Stomach (tissue), 4 donors: Measurements from ENCODE around the gene KIF18A.

Source experiments
- CTCF ChIP-seq, 7 experiments: fragments of 450-650 bp in 4 of 7; fragments of 200-600 bp in 3 of 7; sonication (generic) in 3 of 7; IDR thresholded peaks; one replicate each; pipeline ENCODE4 v1.5.1; 2016 to 2019; ENCODE audit warnings: antibody characterized with exemption in 7 of 7, control low read depth in 2 of 7, mild to moderate bottlenecking in 1 of 7
- POLR2A ChIP-seq, 4 donors: fragments of 450-650 bp; IDR thresholded peaks; one replicate each; pipeline ENCODE4 v1.6.1; 2016; ENCODE audit warnings: antibody characterized with exemption in 4 of 4, control low read depth in 2 of 4, mild to moderate bottlenecking in 1 of 4, moderate library complexity in 1 of 4

- TF ChIP-seq CTCF (IDR thresholded peaks at IDR 0.05) = no peak
- TF ChIP-seq POLR2A (IDR thresholded peaks at IDR 0.05) = no peak
These were observed 109.4 kb downstream of the KIF18A start for GRCh38 chr11:27998552-27998951.
